ENCODE data around the gene EPO. TPM values are rescaled to one million over a fixed set of nuclear protein-coding genes. Genes with fewer than 3 reads are reported as not detected.

Gene EPO
- total and polyA plus RNA-seq, 2 experiments from 2014 or later: not detected

- no peaks in the 10 kb centered on the region for H3F3A ChIP-seq (ENCODE audit: insufficient read depth)
- H3K9me3 ChIP-seq (ENCODE audit: low read depth): no peaks in the 10 kb centered on the region
- H3K9ac ChIP-seq: no peak overlapping the region
- 0 out of 2 replicates have a peak, but pooled peaks cover 8% of the 10 kb centered on the region for H3K4me1 ChIP-seq (ENCODE audit: insufficient read depth)
- no peaks in the 10 kb centered on the region; the same call in 1 of the 2 replicates for H3K36me3 ChIP-seq (ENCODE audit: low read depth)
- no peaks in the 10 kb centered on the region for H3K9me2 ChIP-seq (ENCODE audit: insufficient read depth)
- H3K4me3 ChIP-seq: no peak overlapping the region
- in situ Hi-C loops (cut with MboI): no loop called here
- no peaks in the 10 kb centered on the region for H3K27me3 ChIP-seq (replicated peaks; ENCODE audit: insufficient read depth)
- H3K4me2 ChIP-seq (ENCODE audit: unreplicated experiment): no peak overlapping the region
- DNase-seq: no peak
- TF ChIP-seq EZH2phosphoT487 (IDR thresholded peaks at IDR 0.05; ENCODE audit: insufficient read depth, low read depth) (no peak), EZH2 (IDR thresholded peaks at IDR 0.05; ENCODE audit: insufficient read depth, poor library complexity, severe bottlenecking) (no peak)
- no peak overlapping the region for H2AFZ ChIP-seq
- peaks cover 30% of the 10 kb centered on the region for H3K79me2 ChIP-seq (ENCODE audit: insufficient read depth)
- no peak overlapping the region for H3K27ac ChIP-seq
- WGBS, 2 experiments (ENCODE audit: low coverage in 1 of 2, low lambda C conversion rate in 2 of 2, missing lambda C conversion rate in 2 of 2): 87 to 89% methylated on average over 16 to 17 of the region's 17 CpGs
- peaks cover under 1% of the 10 kb centered on the region; the same call in 1 of the 2 replicates for H4K20me1 ChIP-seq (ENCODE audit: insufficient read depth)
Observed at GRCh38 chr7:100685631-100686145, 34.6 kb upstream of the EPO start.

DNA sequence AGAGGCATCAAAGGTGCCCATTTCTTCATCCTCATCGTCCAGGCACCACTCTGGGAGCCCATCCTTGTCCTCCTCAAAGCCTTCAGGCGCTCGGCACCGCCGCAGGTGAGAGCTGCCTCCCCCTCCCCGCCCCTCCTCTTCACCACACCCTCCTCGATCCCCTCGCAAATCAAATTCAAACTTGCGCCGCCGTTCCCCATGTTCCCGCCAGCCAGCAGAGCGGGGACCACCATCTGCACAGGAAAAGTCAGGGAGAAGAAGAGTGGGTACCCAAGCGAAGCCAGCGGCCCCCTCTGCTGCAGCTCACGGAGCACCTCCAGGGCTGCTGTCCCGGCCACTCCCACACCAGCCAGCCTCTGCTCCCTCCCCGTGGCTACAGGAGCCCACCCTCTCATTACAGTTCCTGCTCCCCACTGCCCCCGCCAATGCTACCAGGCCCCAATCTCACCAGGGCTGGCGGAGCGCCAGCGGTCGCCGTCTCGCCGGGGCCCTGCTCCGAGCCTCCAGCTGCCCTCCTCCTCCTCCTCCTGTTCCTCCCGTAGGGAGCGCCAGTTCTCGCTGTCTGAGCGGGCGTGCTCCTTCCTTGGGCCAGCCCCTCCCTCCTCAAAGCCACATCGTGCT, 34.0 kb upstream of the EPO start:
- H3K27ac ChIP-seq: no peak overlapping the region
- no peak overlapping the region for H3K9ac ChIP-seq
- TF ChIP-seq EZH2phosphoT487 (IDR thresholded peaks at IDR 0.05; ENCODE audit: insufficient read depth, low read depth) (no peak), EZH2 (IDR thresholded peaks at IDR 0.05; ENCODE audit: insufficient read depth, poor library complexity, severe bottlenecking) (no peak)
- H3K27me3 ChIP-seq (replicated peaks; ENCODE audit: insufficient read depth): no peaks in the 10 kb centered on the region
- no peak overlapping the region for H3K4me3 ChIP-seq
- WGBS, 2 experiments (ENCODE audit: low coverage in 1 of 2, low lambda C conversion rate in 2 of 2, missing lambda C conversion rate in 2 of 2): 90% methylated on average over 21 to 33 of the region's 33 CpGs
- H3K9me2 ChIP-seq (ENCODE audit: insufficient read depth): no peaks in the 10 kb centered on the region
- H3K9me3 ChIP-seq (ENCODE audit: low read depth): no peaks in the 10 kb centered on the region
- in situ Hi-C loops (cut with MboI): no loop called here
- H3K79me2 ChIP-seq (ENCODE audit: insufficient read depth): peaks cover 37% of the 10 kb centered on the region
- peaks cover 6% of the 10 kb centered on the region; the same call in 1 of the 2 replicates for H4K20me1 ChIP-seq (ENCODE audit: insufficient read depth)
- H3K4me2 ChIP-seq (ENCODE audit: unreplicated experiment): no peak overlapping the region
- no peak overlapping the region for H2AFZ ChIP-seq
- DNase-seq: no peak
- H3K36me3 ChIP-seq (ENCODE audit: low read depth): no peaks in the 10 kb centered on the region; the same call in 1 of the 2 replicates
- H3F3A ChIP-seq (ENCODE audit: insufficient read depth): no peaks in the 10 kb centered on the region
- H3K4me1 ChIP-seq (ENCODE audit: insufficient read depth): 0 out of 2 replicates have a peak, but pooled peaks cover 8% of the 10 kb centered on the region

GRCh38 chr7:100686822-100687211, 33.5 kb upstream of the EPO start:
- Histone ChIP-seq H3K36me3 (ENCODE audit: low read depth) (no peaks in the 10 kb centered on the region; the same call in 1 of the 2 replicates), H4K20me1 (ENCODE audit: insufficient read depth) (peaks cover 6% of the 10 kb centered on the region; the same call in 1 of the 2 replicates), H3K9me2 (ENCODE audit: insufficient read depth) (no peaks in the 10 kb centered on the region), H3K9me3 (ENCODE audit: low read depth) (no peaks in the 10 kb centered on the region), H2AFZ (no peak overlapping the region), H3K4me2 (ENCODE audit: unreplicated experiment) (no peak overlapping the region), H3K27ac (no peak overlapping the region), H3K4me1 (ENCODE audit: insufficient read depth) (peaks cover 8% of the 10 kb centered on the region; the same call in 1 of the 2 replicates), H3K4me3 (no peak overlapping the region), H3K9ac (no peak overlapping the region), H3F3A (ENCODE audit: insufficient read depth) (0 out of 2 replicates have a peak, but pooled peaks cover under 1% of the 10 kb centered on the region), H3K79me2 (ENCODE audit: insufficient read depth) (peaks cover 42% of the 10 kb centered on the region), H3K27me3 (replicated peaks; ENCODE audit: insufficient read depth) (no peaks in the 10 kb centered on the region)
- WGBS, 2 experiments (ENCODE audit: low coverage in 1 of 2, low lambda C conversion rate in 2 of 2, missing lambda C conversion rate in 2 of 2): 93 to 94% methylated on average over 17 of the region's 17 CpGs
- no peak for DNase-seq
- no peak for TF ChIP-seq EZH2phosphoT487 (IDR thresholded peaks at IDR 0.05; ENCODE audit: insufficient read depth, low read depth)
- TF ChIP-seq EZH2 (IDR thresholded peaks at IDR 0.05; ENCODE audit: insufficient read depth, poor library complexity, severe bottlenecking): no peak
- in situ Hi-C loops (cut with MboI): no loop called here

DNA sequence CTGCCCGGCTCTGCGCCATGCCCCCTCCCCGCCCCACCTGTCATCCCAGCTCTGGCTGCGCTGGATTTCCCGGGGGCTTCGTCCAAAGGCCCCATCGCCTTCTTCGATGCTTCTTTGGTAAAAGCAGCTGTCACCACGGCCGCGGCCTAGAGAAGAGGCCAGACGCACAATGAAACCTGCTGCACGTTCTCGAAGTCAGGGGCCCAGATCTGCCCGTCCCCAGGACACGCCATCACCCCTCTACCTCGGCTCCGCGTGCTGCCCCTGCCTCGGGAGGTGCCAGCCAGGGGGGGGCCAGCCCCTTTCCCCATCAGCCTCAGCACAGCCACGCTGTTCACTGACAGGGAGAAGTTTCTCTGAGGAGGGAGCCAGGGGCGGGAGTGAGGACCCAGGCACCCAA, 33.0 kb upstream of the EPO start:
- Histone ChIP-seq H3K9me3 (ENCODE audit: low read depth) (no peaks in the 10 kb centered on the region), H3F3A (ENCODE audit: insufficient read depth) (peaks cover 4% of the 10 kb centered on the region; the same call in 1 of the 2 replicates), H3K27me3 (replicated peaks; ENCODE audit: insufficient read depth) (no peaks in the 10 kb centered on the region), H3K4me3 (no peak overlapping the region), H3K36me3 (ENCODE audit: low read depth) (no peaks in the 10 kb centered on the region; the same call in 1 of the 2 replicates), H3K4me2 (ENCODE audit: unreplicated experiment) (no peak overlapping the region), H4K20me1 (ENCODE audit: insufficient read depth) (peaks cover 6% of the 10 kb centered on the region; the same call in 1 of the 2 replicates), H3K9me2 (ENCODE audit: insufficient read depth) (no peaks in the 10 kb centered on the region), H2AFZ (no peak overlapping the region), H3K9ac (no peak overlapping the region), H3K27ac (no peak overlapping the region), H3K4me1 (ENCODE audit: insufficient read depth) (peaks cover 13% of the 10 kb centered on the region), H3K79me2 (ENCODE audit: insufficient read depth) (peaks cover 46% of the 10 kb centered on the region)
- in situ Hi-C loops (cut with MboI): no loop called here
- 89 to 99% methylated on average over 10 to 22 of the region's 22 CpGs for WGBS, 2 experiments (ENCODE audit: low coverage in 1 of 2, low lambda C conversion rate in 2 of 2, missing lambda C conversion rate in 2 of 2)
- DNase-seq: no peak
- TF ChIP-seq EZH2 (IDR thresholded peaks at IDR 0.05; ENCODE audit: insufficient read depth, poor library complexity, severe bottlenecking) (no peak), EZH2phosphoT487 (IDR thresholded peaks at IDR 0.05; ENCODE audit: insufficient read depth, low read depth) (no peak)

Measured in GM23248 (cell line).